GM19025 (cell line): ENCODE results near the gene ZNF316.

ENCODE experiments used
- ATAC-seq: cut with Tn5 transposase; IDR thresholded peaks from one replicate; pipeline ENCODE4 v1.9.1; 2021; ENCODE audit warnings: mild to moderate bottlenecking, low read depth, moderate library complexity; ENCODE audit not compliant: unreplicated experiment

ZNF316 gene

GRCh38 chr7:6636741-6637543 is at the start of gene ZNF316:
TSS of gene ZNF316 (plus strand) at chr7:6637318. CDS start at chr7:6642410, 5,092 bp downstream.
- peak; percentile 80 for ATAC-seq

GRCh38 chr7:6588566-6588965 is 48.6 kb upstream of the ZNF316 start:
- no peak for ATAC-seq

GRCh38 chr7:6589151-6589828 is 47.8 kb upstream of the ZNF316 start:
- ATAC-seq, result no peak

DNA sequence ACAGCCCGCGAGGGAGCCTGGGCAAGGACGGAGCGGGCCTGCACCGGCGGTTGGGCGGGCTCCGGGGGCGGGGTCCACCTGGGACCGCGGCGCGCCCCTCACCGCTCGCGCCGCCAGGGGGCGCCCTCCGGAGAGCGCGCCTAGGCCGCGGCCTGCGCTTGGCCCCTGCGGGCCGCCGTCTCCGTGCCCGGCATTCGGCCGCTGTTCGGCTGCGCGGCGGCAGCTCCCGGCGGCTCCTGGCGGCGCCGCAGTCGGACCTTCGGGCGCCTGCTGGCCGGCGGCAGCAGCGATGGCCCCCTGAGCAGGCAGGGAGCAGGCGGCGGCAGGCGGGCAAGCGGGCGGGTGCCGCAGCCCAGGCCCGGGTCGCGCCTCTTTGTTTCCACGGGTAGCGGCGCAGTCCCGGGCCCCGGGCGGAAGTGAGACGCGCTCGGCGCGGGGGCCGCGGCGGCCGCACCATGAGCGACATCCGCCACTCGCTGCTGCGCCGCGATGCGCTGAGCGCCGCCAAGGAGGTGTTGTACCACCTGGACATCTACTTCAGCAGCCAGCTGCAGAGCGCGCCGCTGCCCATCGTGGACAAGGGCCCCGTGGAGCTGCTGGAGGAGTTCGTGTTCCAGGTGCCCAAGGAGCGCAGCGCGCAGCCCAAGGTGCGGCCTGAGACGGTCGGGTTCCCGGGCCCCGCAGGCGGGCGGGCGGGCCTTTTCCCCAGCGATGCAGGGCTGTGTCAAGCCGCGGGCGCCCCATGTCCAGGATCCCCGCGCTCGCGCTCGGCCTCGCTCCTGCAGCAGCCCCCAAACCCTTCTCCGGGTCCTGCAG is 47.1 kb upstream of the ZNF316 start, which contains the start of gene INTS15:
Gene INTS15, plus strand, starts transcription at position 193 of the 816 bp plus-strand sequence. Its CDS starts 263 bp downstream, at position 456.
- peak; percentile 85 for ATAC-seq

- ATAC-seq, result no peak
Measured at GRCh38 chr7:6590645-6591110, 46.4 kb upstream of the ZNF316 start.

DNA sequence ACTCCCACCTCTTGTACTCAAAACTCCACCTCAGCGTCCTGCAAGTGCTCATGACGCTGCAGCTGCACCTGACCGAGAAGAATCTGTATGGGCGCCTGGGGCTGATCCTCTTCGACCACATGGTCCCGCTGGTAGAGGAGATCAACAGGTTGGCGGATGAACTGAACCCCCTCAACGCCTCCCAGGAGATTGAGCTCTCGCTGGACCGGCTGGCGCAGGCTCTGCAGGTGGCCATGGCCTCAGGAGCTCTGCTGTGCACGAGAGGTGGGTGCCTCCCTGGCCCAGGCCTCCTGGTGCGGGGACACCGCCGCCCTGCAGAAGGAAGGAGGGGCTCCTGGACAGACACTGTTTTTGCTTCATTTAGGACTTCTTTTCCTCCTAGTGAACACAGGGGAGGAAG is 37.0 kb upstream of the ZNF316 start:
- ATAC-seq, result no peak

GRCh38 chr7:6604458-6604857 is 32.7 kb upstream of the ZNF316 start:
- ATAC-seq, result no peak

DNA sequence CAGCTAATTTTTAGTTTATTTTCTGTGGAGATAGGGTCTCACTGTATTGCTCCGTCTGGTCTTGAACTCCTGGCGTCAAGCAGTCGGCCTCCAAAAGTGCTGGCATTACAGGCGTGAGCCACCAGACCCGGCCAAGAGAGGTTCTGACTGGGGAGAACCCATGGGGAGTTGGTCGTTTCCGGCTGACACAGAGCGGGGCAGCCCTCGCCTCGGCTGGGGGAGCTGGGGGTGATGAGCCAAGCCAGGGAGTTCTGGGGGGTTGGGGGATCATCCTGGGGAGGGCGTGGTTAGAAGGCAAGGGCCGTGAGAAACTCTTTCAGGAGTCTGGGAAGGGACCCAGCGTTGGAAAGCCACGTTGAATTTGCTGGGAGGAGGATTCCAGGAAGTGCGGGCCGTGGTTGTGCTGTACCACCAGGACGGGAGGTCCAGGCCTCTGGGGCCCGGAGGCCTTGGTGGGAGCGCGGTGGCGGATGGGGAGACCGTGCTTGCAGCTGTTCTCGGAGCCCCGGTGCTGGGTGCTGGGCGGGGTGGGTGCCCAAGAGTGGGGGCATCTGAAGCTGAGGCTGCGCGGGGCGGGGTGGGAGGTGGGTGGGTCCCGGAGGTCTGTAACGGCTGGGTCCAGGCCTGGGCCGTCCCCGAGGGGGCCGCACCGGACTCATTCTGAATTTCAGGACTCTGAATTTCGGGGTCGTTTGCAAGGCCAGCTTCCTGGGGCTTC is 30.1 kb upstream of the ZNF316 start:
- ATAC-seq, result no peak

GRCh38 chr7:6607651-6608051 is 29.5 kb upstream of the ZNF316 start:
- no peak for ATAC-seq

GRCh38 chr7:6608081-6608480 is 29.0 kb upstream of the ZNF316 start:
- no peak for ATAC-seq

- no peak for ATAC-seq
Measured at GRCh38 chr7:6608794-6609193, 28.3 kb upstream of the ZNF316 start.

- ATAC-seq, result no peak
Measured at GRCh38 chr7:6612819-6613218, 24.3 kb upstream of the ZNF316 start.

- ATAC-seq, result no peak
Measured at GRCh38 chr7:6613706-6614105, 23.4 kb upstream of the ZNF316 start.

GRCh38 chr7:6614953-6615722 is 22.0 kb upstream of the ZNF316 start, which contains the start of gene ZNF853:
TSS of gene ZNF853 (plus strand) at chr7:6615610. CDS start at chr7:6616175, 565 bp downstream.
- no peak for ATAC-seq

- no peak for ATAC-seq
Measured at GRCh38 chr7:6615723-6616555, 21.2 kb upstream of the ZNF316 start.

DNA sequence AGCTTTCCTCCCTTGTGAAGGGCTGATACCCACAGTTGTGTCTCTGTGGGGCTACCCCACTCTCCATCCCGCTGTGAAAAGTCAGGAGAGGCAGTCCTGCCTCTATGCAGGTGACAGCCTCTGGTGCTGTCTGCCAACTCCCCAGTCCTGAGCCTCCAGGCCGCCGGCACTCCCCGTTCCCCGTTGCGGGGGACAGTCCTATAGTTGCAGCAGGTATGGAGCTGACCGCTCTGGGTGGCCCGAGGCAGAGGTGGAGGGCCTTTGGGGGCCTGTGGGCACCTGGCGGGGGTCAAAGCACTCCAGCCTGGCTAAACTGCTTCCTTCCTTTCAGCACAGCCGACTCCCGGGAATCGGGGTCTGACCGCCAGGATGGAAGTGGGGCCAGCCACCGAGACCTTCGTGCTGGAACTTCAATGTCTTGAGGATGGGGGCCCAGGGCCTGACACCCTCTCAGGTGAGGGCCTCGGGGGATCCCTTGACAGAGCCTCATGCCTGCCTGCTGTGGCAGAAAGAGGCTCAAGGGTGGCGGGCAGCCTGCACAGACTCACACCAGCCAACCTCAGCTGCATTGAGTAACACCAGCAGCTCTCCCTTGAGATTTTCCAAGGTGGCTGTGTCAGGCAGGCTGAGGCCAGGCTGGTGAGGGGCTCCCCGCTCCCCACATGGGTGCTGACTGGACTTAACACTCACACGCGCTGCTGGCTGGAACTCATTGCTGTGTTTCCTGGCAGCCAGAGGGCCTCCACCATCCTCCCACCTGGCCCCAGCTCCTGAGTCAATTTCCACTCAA is 20.1 kb upstream of the ZNF316 start:
- no peak for ATAC-seq

DNA sequence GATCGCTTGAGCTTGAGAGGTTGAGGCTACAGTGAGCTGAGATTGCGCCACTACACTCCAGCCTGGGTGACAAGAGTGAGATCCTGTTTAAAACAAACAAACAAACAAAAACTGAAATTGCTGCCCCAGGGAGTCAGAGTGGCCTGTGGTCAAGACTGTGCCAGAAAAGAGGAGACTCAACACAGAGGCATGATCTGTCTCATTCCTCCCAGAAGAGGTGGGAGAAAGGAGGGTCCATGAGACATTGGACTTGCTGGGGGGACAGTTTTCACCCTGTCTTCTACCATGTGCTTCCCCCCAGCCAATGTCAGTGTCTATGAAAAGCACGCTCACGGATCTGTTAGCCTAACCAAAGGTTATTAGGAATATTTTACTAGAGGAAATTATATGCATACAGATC is 18.5 kb upstream of the ZNF316 start:
- no peak for ATAC-seq

DNA sequence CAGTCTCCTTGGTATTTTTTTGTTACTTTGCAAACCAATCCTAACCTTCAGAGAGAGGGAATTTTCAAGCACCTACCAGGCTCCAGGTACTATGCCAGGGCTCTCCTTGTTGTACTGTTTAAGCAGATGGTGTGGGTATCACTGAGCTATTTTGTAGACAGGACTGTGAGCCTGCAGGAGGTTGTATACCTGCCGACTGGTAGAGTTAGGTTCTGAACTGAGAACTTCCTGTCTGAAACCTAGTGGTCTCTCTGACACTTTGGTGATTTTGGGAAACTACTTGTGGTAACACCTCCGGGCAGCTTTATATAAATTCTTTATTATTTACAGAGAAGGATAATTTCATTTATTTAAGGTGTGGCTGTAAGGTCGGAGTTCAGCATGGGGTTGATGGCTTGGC is 17.2 kb upstream of the ZNF316 start:
- ATAC-seq, result no peak
